Liver (tissue), 10 donors: ENCODE results near the gene DNAJC2. TPM values are rescaled to one million over a fixed set of nuclear protein-coding genes. Genes with fewer than 3 reads are reported as not detected.
"Not testable (repeated sequence)": the region's sequence is repeated elsewhere in the genome, so short reads cannot be mapped to it uniquely, and the experiment has no call there.

Source experiments
- DNase-seq: peaks from one replicate; pipeline ENCODE4 v3.0.0-alpha.2; 2017; ENCODE audit warnings: low spot score
- H3K27ac ChIP-seq, 2 donors: one replicate each; pipeline ENCODE4 v1.7.0; 2013; ENCODE audit warnings: inconsistent platforms in 2 of 2, low read length in 2 of 2, control low read depth in 1 of 2, low read depth in 1 of 2, mild to moderate bottlenecking in 1 of 2
- H3K27me3 ChIP-seq, 4 donors: one replicate each; pipeline versions ENCODE4 v1.6.1 to v1.7.0; 2013; ENCODE audit warnings: low read length in 3 of 4, inconsistent platforms in 1 of 4, mild to moderate bottlenecking in 1 of 4, moderate library complexity in 1 of 4; ENCODE audit not compliant: control insufficient read depth in 4 of 4, insufficient read depth in 4 of 4
- H3K36me3 ChIP-seq, 4 donors: one replicate each; pipeline versions ENCODE4 v1.6.1 to v1.7.0; 2013; ENCODE audit warnings: low read length in 3 of 4, mild to moderate bottlenecking in 3 of 4, low read depth in 1 of 4, moderate library complexity in 1 of 4; ENCODE audit not compliant: control insufficient read depth in 4 of 4, insufficient read depth in 3 of 4
- H3K4me1 ChIP-seq, 4 donors: one replicate each; pipeline versions ENCODE4 v1.6.1 to v1.7.0; 2013; ENCODE audit warnings: low read length in 3 of 4, mild to moderate bottlenecking in 3 of 4, moderate library complexity in 1 of 4; ENCODE audit not compliant: control insufficient read depth in 4 of 4, insufficient read depth in 4 of 4
- H3K4me3 ChIP-seq, 3 donors: one replicate each; pipeline versions ENCODE4 v1.6.1 to v1.7.0; 2013; ENCODE audit warnings: low read length in 3 of 3, control low read depth in 1 of 3, low read depth in 1 of 3, mild to moderate bottlenecking in 1 of 3
- H3K9ac ChIP-seq, 2 donors: one replicate each; pipeline ENCODE4 v1.7.0; 2013; ENCODE audit warnings: low read length in 2 of 2, mild to moderate bottlenecking in 2 of 2, moderate library complexity in 2 of 2, control low read depth in 1 of 2, low read depth in 1 of 2
- H3K9me3 ChIP-seq, 4 donors: one replicate each; pipeline versions ENCODE4 v1.6.1 to v1.7.0; 2013; ENCODE audit warnings: low read length in 3 of 4; ENCODE audit not compliant: control insufficient read depth in 4 of 4
- WGBS: extraction: QIAGEN DNeasy Blood & Tissue Kit; methylation state at CpG from one replicate; pipeline ENCODE4 v1.1.7; 2013; 5-methylcytosine and 5-hydroxymethylcytosine counted together
- polyA plus RNA-seq, 2 donors: library from polyadenylated mRNA; stranded (reverse) in 1 of 2; unstranded in 1 of 2; fragments of 200-250 nt in 1 of 2; fragments of >200 nt in 1 of 2; fragmentation: Nextera tagmentation in 1 of 2; extraction: Ambion mirVana in 1 of 2; gene quantifications; one replicate each; pipeline versions ENCODE4 v1.2.1 to v1.2.3, GENCODE V29; 2013 to 2015
- small RNA-seq: library from RNA; depleted of rRNA; stranded (forward); fragments of <200 nt; gene quantifications from one replicate; pipeline ENCODE3, GENCODE V24; 2014
- total RNA-seq, 2 donors: library from RNA; depleted of rRNA; stranded (reverse); fragments of >200 nt; gene quantifications; one replicate each; pipeline ENCODE4 v1.2.3, GENCODE V29; 2014
- donor health status: healthy.
- donor health status: healthy.
- donor health status: healthy.
- donor health status: healthy.
- donor health status: healthy.

Gene DNAJC2
- total and polyA plus RNA-seq, 4 donors: 7.5 to 19.6 (median 11.0) TPM

DNA sequence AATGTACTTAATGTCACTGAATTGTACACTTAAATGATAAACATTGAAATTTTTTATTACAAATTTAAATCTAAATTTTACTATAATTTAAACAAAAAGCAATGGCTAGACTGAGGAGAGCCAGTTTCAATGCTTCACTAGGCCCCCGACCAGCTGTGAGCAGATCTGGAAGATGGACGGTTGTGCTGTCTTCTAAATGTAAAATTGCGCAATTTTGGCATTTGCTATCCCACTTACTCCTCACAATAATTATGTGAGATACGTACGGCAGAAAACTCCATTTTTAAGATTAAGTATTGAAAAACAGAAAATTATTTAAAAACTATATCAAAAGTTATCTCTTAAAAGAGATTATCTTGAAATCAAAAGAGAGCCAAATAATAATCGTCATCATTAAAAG is 71.2 kb downstream of the DNAJC2 start:
- not testable (repeated sequence) for H3K36me3 ChIP-seq, DNase-seq, H3K9ac ChIP-seq, H3K27ac ChIP-seq, H3K27me3 ChIP-seq, H3K9me3 ChIP-seq, H3K4me1 ChIP-seq, H3K4me3 ChIP-seq
- 95% methylated on average over 6 of the region's 6 CpGs for WGBS

DNA sequence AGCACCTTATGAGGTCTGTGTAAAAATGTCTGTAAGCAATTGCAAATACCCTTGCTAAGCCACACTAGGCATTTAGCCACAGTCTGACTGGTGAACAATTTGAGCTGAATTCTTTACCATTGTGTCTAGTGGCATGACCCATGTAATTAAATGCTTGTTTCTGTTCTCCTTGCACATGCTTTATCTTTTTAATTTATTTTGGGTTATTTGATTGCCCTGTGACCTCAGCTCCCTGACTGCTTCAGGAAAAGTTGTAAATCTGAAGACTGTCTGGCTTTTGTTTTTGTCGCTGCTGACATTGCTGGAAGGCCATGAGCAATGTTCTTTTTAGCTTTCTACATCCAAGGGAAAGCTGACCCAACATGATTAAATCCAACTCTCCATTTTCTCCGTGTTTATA is 78.3 kb downstream of the DNAJC2 start:
- H3K36me3 ChIP-seq, H3K27me3 ChIP-seq, H3K9me3 ChIP-seq, H3K27ac ChIP-seq, DNase-seq, H3K9ac ChIP-seq, H3K4me1 ChIP-seq, H3K4me3 ChIP-seq: not testable (repeated sequence)
- 85% methylated on average over 2 of the region's 2 CpGs for WGBS

DNA sequence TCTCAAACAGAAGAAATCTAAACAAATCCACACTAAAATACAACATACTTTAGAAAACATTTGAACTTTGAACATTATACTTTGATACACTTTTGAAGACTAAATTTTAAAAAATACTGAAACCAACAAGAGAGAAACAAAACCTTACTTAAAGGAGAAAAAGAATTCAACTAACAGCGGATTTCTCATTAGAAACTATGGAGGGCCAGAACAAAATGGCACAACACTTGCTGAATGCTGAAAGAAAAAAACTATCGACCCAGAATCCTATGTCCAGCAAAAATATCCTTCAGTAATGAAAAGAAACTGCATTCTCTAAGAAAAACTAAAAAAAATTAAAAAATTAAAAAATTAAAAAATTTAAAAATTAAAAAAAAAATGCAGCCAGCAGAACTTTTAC is 80.5 kb downstream of the DNAJC2 start:
- H3K27ac ChIP-seq, H3K4me1 ChIP-seq, H3K27me3 ChIP-seq, H3K4me3 ChIP-seq, H3K36me3 ChIP-seq, H3K9me3 ChIP-seq, DNase-seq, H3K9ac ChIP-seq: not testable (repeated sequence)
- WGBS: 83% methylated on average over 2 of the region's 2 CpGs

Small RNAs within 50 kb of the gene (small RNA-seq; reads per million reads assigned to genes)
- 0.07 reads per million for gene RPS29P16

Other genes starting within 250 kb of the DNAJC2 start
- 10 to 100 TPM; 20.7 to 31.9 TPM for gene NAPEPLD, start 195.7 kb downstream of the DNAJC2 start, total RNA-seq
- gene NAPEPLD, start 195.7 kb downstream of the DNAJC2 start, polyA plus RNA-seq: 10 to 100 TPM in 1 of 2 donors, 1 to 10 TPM in 1; 4.4 to 15.6 TPM
- gene PMPCB, start 47.3 kb downstream of the DNAJC2 start, total RNA-seq: 10 to 100 TPM; 43.3 to 51.0 TPM
- gene PMPCB, start 47.3 kb downstream of the DNAJC2 start, polyA plus RNA-seq: 10 to 100 TPM; 56.5 to 59.9 TPM
- gene PSMC2, start 2.9 kb upstream of the DNAJC2 start, total RNA-seq: 100 to 1,000 TPM in 1 of 2 donors, 10 to 100 TPM in 1; 92.2 to 158 TPM
- gene PSMC2, start 2.9 kb upstream of the DNAJC2 start, polyA plus RNA-seq: 100 to 1,000 TPM in 1 of 2 donors, 10 to 100 TPM in 1; 92.6 to 102 TPM
- gene SLC26A5, start 101.4 kb upstream of the DNAJC2 start, total RNA-seq: under 1 TPM; 0.09 to 0.67 TPM
- gene SLC26A5, start 101.4 kb upstream of the DNAJC2 start, polyA plus RNA-seq: 1 to 10 TPM in 1 of 2 donors, under 1 TPM in 1; 0.23 to 1.1 TPM